ENCODE measurements around the gene NXPE4.
"Not testable (repeated sequence)": the region's sequence is repeated elsewhere in the genome, so short reads cannot be mapped to it uniquely, and the experiment has no call there.

Gene NXPE4

DNA sequence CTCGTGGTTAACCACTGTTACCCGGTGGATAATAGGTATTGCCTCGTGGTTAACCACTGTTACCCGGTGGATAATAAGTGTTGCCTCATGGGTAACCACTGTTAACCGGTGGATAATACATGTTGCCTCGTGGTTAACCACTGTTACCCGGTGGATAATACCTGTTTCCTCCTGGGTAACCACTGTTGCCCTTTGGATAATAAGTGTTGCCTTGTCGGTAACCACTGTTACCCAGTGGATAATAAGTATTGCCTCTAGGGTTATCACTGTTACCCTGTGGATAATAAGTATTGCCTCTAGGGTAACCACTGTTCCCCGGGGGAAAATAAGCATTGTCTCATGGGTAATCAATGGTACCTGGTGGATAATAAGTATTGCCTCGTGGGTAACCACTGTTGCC is 15.0 kb upstream of the NXPE4 start:
- DNase-seq = no peak

DNA sequence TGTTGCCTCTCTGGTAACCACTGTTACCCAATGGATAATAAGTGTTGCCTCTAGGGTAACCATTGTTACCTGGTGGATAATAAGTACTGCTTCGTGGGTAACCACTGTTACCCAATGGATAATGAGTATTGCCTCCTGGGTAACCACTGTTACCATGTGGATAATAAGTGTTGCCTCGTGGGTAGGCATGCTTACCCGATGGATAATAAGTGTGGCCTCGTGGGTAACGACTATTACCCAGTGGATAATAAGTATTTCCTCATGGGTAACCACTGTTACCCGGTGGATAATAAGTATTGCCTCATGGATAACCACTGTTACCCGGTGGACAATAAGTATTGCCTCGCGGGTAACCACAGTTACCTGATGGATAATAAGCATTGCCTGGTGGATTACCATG is 13.8 kb upstream of the NXPE4 start:
- no peak for DNase-seq

DNA sequence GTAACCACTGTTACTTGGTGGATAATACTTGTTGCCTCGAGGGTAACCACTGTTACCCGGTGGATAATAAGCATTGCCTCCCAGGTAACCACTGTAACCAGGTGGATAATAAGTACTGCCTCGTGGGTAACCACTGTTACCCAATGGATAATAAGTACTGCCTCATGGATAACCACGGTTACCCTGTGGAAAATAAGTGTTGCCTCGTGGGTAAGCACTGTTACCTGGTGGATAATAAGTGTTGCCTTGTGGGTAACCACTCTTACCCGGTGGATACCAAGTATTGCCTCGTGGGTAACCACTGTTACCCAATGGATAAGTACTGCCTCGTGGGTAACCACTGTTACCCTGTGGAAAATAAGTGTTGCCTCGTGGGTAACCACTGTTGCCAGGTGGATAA is 13.0 kb upstream of the NXPE4 start:
- not testable (repeated sequence) for DNase-seq

DNA sequence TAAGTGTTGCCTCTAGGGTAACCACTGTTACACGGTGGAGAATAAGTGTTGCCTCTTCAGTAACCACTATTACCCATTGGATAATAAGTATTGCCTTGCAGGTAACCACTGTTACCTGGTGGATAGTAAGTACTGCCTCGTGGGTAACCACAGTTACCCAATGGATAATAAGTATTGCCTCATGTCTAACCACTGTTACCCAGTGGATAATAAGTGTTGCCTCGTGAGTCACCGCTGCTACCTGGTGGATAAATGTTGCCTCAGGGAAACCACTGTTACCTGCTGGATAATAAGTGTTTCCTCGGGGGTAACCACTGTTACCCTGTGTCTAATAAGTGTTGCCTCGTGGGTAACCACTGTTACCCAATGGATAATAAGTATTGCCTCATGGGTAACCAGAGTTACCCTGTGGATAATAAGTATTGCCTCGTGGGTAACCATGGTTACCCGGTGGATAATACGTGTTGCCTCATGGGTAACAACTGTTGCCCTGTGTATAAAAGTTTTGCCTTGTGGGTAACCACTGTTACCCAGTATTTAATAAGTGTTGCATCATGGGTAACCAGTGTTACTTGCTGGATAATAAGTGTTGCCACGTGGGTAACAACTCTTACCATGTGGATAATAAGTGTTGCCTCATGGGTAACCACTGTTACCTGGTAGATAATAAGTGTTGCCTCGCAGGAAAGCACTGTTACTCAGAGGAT is 12.3 kb upstream of the NXPE4 start:
- DNase-seq = no peak

DNA sequence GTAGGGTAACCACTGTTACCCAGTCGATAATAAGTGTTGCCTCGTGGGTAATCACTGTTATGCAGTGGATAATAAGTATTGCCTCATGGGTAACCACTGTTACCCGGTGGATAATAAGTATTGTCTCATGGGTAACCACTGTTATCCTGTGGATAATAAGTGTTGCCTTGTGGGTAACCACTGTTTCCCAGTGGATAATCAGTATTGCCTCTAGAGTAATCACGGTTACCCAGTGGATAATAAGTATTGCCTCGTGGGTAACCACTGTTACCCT is 11.2 kb upstream of the NXPE4 start:
- not testable (repeated sequence) for DNase-seq

DNA sequence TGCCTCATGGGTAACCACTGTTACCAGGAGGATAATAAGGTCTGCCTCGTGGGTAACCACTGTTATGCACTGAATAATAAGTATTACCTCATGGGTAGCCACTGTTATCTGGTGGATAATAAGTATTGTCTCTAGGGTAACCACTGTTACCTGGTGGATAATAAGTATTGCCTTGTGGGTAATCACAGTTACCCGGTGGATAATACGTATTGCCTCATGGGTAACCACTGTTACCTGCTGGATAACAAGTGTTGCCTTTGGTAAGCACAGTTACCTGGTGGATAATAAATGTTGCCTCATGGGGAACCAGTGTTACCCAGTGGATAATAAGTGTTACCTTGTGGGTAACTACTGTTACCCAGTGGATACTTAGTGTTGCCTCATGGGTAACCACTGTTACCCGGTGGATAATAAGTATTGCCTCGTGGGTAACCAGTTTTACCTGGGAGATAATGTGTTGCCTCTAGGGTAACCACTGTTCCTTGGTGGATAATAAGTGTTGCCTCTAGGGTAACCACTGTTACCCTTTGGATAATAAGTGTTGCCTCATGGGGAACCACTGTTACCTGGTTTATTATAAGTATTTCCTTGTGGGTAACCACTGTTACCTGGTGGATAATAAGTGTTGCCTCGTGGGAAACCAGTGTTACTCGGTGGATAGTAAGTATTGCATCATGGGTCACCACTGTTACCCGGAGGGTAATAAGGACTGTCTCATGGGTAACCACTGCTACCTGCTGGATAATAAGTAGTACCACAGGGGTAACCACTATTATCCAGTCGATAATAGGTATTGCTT is 10.6 kb upstream of the NXPE4 start:
- DNase-seq = no peak

DNA sequence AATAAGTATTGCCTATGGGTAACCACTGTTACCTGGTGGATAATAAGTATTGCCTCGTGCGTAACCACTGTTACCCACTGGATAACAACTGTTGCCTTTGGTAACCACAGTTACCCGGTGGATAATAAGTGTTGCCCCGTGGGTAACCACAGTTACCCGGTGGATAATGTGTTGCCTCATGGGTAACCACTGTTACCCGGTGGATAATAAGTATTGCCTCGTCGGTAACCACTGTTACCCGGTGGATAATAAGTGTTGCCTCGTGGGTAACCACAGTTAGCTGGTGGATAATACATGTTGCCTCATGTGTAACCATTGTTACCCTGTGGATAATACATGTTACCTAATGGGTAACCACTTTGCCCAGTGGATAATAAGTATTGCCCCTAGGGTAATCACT is 9.8 kb upstream of the NXPE4 start:
- DNase-seq = no peak

DNA sequence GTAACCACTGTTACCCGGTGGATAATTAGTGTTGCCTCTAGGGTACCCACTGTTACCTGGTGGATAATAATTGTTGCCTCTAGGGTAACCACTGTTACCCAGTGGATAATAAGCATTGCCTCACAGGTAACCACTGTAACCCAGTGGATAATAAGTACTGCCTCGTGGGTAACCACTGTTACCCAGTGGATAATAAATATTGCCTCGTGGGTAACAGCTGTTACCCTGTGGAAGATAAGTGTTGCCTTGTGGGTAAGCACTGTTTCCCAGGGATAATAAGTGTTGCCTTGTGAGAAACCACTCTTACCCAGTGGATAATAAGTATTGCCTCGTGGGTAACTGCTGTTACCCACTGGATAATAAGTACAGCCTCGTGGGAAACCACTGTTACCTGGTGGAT is 9.3 kb upstream of the NXPE4 start:
- DNase-seq = no peak

DNA sequence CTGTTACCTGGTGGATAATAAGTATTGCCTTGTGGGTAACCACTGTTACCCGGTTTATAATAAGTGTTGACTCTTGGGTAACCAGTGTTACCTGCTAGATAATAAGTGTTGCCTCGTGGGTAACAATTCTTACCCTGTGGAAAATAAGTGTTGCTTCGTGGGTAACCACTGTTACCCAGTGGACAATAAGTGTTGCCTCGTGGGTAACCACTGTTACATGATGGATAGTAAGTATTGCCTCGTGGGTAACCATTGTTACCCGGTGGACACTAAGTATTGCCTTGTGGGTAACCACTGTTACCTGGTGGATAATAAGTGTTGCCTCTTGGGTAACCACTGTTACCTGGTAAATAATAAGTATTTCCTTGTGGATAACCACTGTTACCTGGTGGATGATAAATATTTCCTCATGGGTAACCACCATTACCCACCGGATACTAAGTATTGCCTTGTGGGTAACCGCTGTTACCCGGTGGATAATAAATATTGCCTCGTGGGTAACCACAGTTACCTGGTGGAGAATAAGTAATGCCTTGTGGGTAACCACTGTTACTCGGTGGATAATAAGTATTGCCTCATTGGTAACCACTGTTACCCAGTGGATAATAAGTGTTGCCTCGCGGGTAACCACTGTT is 8.7 kb upstream of the NXPE4 start:
- DNase-seq = no peak

DNA sequence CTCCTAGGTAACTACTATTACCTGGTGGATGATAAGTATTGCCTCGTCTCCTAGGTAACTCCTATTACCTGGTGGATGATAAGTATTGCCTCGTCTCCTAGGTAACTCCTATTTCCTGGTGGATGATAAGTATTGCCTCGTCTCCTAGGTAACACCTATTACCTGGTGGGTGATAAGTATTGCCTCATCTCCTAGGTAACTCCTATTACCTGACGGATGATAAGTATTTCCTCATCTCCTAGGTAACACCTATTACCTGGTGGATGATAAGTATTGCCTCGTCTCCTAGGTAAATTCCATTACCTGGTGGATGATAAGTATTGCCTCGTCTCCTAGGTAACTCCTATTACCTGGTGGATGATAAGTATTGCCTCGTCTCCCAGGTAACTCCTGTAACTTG is 7.6 kb upstream of the NXPE4 start:
- not testable (repeated sequence) for DNase-seq

DNA sequence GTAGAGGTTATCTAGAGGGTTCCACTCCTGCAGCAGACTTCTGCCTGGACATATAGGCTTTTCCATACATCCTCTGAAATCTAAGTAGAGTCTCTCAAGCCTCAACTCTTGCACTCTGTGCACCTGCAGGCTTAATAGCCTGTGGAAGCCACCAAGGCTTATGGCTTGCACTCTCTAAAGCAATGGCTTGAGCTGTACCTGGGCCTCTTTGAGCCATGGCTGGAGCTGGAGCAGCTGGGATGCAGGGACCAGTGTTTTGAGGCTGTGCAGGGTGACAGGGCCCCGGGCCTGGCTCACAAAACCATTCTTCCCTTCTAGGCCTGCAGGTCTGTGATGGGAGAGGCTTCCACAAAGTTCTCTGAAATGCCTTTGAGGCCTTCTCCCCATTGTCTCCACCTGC is 2.9 kb upstream of the NXPE4 start:
- DNase-seq = no peak

DNA sequence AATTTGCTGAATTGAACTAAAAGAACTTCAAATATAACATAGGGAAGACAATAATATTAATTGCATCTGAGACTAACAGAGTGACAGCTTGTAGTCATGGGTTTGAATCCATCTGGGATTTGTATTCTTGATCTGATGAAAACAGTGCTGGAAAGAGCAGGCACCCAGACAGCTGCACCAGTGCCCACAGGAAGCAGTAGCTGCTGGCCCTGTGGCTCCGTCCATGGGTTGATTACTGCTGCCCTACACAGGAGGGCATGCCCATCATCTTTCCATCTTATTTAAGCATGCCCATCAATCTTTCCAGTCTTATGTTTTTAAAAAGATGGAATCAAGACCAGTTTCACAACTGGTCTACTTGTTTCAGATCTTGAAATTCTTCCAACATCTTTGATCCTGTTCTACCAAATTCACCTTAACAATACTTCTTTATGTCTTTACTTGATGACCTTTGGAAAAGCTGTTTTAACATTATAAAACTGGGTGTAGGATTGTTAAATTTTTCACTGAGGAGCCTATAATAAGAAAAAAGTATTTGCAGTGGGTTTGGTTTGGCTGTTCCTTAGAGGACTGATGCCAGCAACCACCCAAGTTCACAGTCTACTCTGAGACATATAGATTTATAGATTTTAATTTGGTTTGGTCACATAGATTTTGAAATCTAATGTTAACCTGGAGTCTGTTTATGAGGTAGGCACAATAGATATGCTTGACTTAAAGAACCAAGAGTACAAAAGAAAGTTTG is 761 bp upstream of the NXPE4 start:
- DNase-seq = no peak

DNA sequence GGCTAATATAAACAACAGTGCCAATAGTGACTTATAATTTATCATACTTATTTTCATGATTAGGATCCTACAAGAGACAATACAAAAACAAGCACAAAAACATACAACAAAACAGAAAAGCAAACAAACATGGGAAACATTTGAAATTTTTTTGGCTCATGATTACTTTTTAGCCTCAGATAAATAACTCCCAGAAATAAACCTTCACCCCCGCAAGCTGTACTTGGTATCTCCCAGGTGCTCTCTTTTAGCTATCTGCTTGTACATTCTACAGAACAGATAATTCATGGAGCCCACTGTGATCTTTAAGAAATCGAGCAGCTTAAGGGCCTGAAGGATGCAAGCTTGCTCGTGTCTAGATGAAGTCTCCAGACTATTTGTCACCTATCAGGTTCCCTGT is 883 bp downstream of the NXPE4 start:
- DNase-seq = no peak

DNA sequence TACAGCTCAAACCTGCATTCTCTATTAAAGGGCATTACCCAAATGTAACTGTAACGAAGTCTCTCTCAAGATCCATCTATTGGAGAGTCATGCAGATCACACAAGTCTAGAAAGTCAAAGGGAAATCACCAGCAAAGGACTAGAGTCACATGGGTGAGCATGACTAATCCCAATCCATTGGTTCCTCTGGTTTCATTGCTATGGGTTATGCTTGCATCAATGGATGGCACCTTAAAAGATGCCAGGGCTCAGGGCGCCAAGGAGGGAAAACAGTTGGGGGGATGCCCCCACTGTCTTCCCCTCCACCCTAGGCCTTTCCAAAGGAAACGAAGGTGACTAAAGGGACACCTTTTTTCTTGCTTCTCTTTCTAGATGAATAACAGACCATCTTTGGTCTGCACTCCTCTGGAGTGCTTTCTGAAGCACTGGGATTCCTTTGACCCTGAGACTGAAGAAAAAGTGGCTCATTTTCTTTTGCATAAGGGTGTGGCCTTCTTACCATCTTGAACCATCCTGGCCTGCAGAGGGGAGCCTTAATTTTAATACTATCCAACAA is 8.1 kb downstream of the NXPE4 start:
- DNase-seq = no peak

DNA sequence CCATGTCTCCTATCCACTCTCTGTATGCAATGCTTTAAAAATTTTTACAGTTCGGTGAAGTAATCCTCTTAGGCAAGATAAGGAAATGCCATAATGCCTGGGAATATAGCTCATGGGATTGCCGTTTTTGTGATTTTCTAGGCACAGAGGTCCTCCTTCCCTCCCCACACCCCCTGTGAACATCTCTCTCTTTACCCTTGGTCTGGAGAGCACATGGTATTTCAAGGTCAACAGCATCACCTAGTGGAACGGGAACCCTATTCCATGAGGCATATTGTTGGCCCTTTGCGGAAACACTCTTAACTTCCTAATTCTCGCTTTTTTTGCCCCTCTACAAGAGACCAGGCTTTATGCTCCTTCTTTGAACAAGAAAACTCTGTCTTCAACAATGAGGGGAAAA is 8.8 kb downstream of the NXPE4 start:
- DNase-seq = no peak

DNA sequence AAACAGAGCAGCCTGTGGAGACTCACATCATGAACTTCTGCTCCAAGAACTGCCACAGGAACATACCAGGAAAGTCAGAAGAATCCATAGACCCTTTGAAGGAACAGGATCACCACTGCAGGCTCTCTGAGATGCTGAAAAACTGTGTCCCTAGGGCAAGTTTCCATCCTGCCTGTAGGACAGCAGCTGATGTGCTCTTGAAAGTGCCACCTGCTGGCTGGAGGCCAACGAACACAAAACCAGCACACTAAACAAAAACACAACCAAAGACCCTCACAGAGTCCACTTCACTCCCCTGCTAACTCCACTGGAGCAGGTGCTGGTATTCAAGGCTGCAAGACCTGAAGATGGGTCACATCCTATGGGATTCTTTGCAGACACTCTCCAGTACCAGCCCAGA is 23.9 kb downstream of the NXPE4 start:
- no peak for DNase-seq

DNA sequence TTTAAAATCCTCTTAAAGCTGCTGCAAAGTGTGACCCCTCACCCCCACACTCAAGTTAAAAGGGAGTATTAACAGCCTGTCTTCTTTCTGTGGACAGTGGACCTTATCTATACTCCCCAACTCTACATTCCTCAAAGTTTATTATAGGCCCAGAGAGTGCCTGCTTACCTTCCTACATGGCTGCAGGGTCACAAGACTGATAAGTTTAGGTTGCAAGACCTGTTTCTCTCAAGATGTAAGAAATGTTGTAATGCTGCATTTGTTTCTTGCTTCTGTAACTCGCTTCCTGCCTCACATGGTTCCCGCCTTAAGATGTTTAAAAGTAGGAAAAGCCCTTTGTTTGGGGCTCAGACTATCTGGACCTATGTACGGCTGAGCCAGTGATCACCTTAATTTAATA is 25.8 kb downstream of the NXPE4 start:
- DNase-seq = no peak

DNA sequence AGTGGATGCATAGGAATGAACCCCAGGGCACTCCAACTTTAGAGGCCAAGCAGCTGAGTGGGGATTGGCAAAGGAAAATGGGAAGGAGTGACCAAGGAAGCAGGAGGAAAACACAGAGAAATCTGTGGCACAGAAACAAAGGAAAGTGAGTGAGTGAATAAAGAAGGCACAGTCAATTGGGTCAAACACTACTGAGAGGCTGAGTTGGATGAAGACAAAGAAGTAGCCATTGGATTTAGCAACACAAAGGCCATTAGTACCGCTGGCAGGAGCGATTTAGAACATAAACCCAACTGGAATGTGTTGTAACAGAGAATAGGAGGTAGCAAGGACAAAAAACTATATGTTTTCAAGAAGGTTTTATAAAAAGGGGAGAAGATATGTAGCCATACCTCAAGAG is 29.3 kb downstream of the NXPE4 start:
- DNase-seq = no peak

DNA sequence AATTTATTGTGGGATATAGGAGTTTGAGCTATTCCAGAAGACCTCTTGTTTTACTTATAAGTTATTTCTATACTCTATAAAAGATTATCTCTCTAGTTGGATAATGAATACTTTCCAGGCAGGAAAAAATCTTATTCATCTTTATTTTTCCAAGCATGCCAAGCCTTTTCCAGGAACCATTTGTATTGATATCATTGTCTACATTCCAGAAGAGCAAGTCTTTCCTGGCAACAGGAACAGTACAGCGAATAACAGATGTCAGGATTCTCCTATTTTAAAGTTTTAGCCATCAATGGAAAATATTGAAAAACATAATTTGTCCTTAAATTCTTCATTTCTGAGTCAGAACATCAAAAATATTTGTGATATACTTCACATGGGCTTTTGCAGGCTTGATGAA is 30.8 kb downstream of the NXPE4 start:
- DNase-seq = no peak

DNA sequence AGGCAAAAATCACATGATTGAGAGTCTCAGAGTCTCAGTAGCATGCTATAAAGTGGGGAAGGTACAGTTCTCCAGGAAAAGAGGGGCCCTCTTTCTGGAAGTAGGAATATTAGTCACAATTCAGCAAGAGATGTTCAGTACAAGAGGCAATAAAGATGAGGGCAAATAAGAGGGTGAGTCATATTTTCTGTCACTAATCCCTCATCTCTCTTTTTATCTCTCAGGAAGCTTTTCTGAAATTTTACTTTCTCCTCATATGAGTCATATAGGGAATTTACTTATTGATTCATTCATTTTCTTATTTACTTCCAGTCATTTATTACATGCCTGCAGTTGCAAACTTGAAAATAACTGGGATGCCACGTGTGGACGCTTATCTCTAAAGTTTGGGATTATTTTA is 32.5 kb downstream of the NXPE4 start:
- no peak for DNase-seq

DNA sequence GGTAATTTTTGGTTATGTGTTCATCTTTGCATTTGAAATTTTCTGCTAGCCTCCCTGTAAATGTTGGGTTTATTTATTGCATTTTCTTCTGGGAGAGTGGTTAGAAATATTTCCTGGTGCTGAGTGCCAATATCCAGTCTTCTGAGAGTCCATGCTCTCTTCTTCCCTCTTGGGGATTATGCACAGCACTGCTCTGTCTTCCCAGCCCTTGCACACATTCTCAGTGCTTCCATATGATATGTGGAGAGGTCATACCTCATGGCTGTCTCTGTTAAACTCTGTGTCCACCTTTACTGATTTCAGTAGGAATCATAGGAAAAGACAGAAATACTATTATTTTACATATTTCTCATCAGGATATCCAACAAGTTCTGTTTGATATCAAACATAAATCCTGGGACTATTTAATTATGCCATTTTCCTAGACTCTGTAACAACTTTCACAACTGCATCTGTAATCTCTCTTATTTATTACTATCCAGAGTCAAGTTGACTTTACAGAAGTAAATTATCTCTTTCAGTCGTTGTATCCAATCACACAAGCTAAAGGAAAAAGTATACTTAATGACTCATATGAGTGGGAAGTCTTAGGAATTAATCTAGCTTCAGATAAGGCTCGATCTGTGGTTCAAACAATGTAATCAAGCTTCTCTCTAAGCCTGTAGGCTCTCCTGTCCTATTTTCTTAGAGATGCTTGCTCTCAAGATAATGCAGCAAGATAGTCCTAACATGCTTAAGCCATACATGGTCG is 33.2 kb downstream of the NXPE4 start:
- no peak for DNase-seq

DNA sequence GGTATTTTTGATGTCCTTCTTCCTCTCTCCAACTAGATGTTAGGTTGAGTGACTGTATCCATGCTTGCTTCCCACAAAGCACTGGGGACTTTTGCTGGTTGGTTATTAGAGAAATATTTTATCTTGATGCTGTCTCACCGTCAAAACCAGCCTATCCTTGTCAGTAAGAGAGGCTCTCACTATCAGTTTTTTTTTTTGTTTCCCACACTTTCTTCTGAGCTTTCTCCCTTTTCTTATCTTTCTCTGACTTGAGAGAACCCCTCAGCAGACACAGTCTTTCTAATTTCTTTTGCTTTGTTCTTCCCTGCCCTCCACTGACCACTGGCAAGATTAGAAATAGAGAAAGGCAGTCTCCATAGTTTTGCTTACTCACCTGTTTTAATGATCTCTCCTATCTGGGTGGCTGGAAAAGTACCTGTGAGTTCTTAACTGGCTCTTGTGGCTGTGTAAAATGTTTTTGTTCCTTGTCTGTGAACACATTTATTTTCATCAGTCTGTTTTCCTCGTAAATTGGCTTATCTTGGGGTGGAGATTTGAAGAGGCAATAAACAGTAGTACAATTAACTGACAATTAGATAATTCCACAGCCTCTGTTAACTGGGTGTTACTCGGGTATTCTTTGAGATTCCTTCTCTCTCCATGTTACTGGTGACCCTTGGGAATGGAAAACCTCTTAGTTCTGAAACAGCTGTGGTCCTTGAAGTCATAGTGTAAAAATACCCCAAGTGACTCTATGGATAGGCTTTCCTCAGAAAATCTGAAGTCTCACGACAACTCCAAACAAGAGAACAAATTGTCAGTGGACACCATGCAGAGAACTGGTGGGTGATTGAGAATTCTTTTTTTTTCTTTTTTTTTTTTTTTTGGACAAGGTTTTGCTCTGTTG is 35.9 kb downstream of the NXPE4 start, which contains the start of gene NXPE1:
Gene NXPE1 (minus strand): TSS at position 457 of the 886 bp plus-strand sequence. CDS start 8,680 bp downstream, outside the sequence.
- no peak for DNase-seq

Measured in NCI-H1694 (cell line).